Measurements from ENCODE around the gene VPS37C.

The VPS37C gene

DNA sequence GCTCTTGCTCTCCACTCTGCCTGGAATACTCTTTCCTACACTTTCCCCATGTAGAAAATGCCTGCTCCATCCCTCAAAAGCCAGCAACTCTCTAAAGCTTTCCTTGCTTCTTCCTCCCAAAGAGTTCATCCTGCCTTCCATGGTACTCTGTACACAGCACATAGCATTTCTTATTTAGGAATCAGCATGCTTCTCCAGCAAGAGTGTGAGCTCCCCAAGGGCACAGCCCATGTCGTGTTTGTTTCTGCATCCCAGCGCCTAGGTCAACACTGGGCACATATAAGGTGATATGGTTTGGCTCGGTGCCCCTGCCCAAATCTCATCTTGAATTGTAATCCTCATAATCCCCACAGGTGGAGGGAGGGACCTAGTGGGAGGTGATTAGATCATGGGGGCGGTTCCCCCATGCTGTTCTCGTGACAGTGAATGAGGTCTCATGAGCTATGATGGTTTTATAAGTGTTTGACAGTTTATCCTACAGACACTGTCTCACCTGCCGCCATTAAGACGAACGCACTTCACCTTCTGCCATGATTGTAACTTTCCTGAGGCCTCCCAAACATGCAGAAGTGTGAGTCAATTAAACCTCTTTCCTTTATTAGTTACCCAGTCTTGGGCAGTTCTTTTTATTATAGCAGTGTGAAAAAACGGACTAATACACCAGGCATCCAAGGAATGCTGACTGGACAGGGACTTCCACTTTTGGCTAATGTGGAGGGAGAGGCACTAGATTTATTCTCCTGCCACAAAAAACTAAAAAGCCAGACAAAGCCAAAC lies 8.2 kb downstream of the VPS37C start:
- no peak for DNase-seq

GRCh38 chr11:61151545-61152252 lies 9.5 kb downstream of the VPS37C start:
- DNase-seq = no peak

DNA sequence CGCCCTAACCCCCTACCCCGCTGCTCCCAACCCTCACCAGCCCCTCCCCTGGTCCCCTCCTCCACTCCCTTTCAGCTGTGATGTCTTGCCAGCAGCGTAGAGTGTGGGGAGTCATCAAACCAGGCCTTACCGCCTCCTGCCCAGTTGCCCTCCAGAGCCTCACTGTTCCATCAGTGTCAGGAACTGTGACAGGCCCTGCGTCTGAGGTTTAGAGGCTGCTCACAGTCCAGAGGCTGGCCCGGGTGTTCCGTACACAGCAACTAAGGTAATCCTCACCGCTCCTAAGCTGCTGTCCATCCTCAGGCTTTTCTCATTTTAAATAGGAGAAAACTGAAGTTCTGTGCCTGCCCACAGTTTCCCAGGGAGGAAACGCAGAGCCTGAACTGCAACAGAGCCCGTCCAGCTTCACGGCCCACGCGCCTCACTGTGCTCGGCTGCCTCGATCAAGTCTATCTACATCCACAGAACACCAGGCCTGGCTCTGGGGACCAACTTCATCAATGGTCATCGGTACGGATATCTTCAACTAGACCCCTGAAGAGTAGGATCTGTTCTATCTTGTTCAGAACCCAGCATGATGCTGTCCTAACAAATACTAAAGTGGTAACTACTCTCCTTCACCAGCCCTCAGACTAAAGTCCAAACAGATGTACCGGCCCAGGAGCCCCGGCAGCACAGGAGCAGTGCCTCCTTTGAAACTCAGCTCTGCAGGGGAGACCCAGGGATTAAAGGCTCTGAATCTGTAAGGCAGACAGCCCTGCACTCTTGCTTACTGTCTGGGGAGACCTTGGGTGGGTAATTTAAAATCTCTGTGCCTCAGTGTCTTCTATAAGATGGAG lies 10.3 kb downstream of the VPS37C start:
- no peak for DNase-seq

DNA sequence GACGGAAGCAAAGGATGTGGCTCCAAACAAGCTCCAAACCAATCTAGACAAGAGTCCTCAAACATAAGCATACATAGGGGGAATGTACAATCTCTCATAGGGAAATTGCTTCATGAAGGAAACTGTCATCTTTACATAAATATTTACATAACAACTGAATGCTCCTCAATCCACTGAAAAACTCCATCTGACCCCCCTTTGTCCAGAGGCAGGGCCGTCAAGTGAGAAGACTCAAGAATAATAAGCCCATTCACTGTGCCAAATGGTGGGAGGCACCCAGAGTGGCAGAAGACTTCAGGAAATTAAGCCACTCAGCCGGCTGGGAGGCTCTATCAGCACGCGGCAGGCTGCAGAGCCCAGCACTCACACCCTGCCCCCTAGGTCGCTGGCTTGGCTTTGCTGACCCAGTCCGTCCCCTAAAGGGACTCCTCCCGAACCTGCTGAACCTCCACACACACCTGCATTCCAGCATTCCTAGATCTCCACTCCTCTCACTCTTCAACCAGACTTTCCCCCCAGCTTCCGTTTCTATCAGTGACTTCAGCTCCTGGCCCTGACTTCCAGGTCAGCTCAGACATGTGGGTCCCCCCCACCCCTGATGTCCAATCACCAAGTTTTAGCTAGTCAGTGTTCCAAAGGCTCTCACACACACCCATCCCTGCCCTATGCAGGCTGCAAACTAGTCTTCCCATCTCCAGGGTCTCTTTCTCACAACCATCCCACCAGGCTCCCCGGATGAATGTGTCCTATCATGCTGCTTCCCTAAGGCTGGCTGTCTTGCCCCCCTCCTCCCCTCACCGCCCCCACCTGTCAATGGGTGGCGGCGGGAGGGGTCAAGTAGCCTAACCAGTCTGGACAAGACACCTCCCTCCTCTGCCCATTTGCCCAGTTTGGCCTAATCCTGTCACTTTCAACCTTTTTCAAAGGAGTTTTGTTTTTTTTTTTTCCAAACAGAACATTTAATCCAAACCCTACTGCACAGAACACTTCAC lies 11.3 kb downstream of the VPS37C start:
- no peak for DNase-seq

- no peak for DNase-seq
Measured at GRCh38 chr11:61147791-61148620, 13.2 kb downstream of the VPS37C start.

GRCh38 chr11:61147271-61147670 lies 14.0 kb downstream of the VPS37C start:
- no peak for DNase-seq

DNA sequence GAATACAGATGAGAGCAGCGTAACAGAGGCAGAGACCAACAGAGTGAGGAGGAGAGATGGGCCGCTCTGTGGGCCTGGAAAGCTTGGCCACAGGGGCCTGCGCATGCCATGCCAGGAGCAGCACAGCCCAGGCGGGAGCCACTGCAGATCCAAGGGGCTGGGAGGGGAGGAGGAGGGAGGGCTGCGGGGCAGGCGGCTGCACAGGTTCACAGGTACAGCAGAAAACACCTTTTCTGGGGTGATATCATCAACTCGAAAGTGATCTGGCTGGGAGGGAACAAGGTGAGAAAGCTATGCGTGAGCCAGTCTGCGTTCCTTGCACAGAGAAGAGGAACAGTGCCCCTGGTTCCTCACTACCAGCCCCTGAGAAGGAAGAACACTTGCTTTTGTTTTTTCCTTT lies 14.8 kb downstream of the VPS37C start:
- DNase-seq = peak; percentile 5

DNA sequence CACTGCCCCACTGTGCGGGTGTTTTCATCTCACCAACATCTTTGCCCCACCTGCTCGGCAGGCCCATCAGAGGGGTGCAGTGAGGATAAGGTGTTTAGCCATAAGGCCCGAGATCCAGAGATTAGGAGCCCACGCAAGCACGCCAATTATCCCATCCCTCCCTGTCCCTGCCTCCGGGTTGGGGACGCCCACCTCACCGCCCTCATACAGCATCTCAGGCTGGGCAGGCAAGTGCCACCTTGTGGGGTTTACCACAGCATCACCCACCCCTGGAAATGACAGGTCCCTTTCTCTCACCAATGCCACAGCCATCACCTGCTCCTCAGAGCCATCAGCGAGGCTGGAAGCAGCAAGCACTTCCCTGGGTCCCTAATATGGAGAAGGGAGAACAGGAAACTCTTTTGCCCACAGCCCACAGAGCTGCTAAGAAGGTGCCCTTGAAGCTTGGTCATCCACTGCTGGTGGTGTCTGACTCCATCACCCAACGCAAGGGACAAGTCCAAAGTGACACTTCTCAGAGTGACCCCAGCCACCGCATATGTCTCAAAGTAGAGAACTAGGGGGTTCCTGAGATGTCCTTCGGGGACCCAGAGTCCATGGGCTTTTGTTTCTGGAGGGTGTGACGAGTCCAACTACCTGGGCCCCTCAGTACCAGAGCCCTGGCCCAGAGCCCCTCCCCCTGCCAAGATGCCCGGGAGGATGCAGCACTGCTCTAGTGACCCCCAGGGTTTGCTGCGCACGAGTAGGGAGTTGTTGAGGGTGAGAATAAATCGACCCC lies 15.8 kb downstream of the VPS37C start:
- no peak for DNase-seq

GRCh38 chr11:61144511-61145179 lies 16.6 kb downstream of the VPS37C start:
- DNase-seq = no peak

DNA sequence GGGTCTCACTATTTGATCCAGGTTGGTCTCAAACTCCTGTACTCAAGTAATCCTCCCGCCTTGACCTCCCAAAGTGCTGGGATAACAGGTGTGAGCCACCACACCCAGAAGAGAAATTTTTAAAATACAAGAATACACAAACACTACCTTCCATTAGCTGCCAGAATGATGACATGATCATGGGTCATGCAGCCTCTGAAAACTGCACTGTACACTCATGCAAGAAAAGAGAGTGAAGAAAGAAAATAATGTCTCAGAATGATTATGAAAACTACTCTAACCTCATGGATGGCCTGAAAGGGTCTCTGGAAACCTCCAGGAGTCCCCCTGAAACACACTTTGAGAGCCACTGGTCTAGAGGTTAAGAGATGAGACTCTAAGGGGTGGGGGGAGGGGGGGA lies 18.8 kb downstream of the VPS37C start:
- no peak for DNase-seq

- no peak for DNase-seq
Measured at GRCh38 chr11:61141601-61142028, 19.6 kb downstream of the VPS37C start.

GRCh38 chr11:61140416-61140815 lies 20.8 kb downstream of the VPS37C start:
- no peak for DNase-seq

- DNase-seq = no peak
Measured at GRCh38 chr11:61139387-61139786, 21.8 kb downstream of the VPS37C start.

- DNase-seq = no peak
Measured at GRCh38 chr11:61138935-61139334, 22.3 kb downstream of the VPS37C start.

DNA sequence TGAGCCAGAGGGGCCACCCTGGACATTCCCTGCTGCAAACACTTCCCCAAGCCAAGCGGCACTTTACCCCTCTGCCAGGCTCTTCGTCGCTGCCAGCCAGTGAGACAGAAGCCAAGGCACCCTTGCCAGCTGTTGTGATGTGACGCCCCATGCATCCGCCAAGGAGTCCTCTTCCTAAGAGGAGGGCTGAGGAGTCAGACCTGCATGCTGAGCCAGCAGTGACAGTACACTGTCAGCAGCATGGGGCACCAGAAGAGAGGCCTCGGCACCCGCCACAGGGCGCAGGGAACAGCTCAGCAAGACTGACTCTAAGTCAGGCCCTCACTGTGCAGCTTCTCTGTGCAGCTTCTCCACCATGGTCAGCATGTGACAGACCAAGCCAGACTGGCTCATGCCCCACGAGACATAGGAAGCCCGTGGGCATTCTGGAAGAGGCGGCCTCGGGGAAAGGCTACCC lies 26.4 kb downstream of the VPS37C start:
- no peak for DNase-seq

DNA sequence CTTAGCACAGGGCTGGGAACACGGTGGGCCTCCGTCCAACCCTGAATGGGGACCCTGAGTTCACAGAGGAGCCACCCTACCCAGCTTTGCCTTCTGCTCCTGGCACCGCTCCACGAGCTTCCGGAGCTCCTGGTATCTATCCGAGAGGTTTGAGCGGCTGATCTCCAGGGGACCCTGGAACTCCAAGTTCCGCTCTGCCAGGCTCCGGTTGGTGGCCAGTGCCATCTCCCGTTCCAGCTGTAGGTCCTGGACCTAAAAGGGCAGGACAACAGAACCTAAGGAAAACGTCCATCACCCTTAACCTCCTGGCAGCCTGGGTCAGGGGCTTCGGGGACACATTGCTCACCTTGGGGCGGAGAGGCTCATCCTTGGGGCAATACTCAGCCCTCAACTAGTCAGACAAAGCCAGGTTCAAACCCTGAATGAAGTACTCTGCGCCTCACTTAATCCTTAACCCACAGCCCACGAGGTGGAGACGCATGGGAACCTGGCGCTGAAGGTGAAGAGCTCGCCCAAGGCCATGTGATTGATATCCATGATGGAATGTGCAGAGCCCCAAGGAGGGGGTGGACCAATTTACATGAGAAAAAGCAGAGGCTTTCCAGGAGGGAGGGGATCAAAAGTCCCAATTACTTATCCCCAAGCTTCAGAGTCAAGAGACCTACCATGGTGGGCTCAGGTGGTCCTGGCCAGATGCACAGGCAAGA lies 27.1 kb downstream of the VPS37C start:
- no peak for DNase-seq

DNA sequence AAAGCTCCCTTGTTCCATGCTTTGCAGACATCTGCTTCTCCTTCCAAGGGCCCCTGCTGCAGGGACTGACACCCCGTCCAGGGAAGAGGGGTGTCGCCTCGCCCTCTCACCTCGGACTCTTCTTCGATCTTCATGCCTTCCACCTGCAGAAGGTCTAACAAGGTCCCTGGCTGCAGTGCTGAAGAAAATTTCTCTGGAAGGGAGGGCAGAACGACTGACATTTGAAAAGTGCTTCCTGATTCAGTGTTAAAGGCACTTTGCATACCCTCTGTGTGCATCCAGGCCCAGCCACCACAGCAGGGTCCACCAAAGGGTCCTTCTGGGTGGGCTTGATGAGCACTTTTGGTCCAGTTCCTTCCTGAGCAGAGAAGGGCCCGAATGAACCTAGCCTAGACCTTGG lies 28.1 kb downstream of the VPS37C start:
- no peak for DNase-seq

DNA sequence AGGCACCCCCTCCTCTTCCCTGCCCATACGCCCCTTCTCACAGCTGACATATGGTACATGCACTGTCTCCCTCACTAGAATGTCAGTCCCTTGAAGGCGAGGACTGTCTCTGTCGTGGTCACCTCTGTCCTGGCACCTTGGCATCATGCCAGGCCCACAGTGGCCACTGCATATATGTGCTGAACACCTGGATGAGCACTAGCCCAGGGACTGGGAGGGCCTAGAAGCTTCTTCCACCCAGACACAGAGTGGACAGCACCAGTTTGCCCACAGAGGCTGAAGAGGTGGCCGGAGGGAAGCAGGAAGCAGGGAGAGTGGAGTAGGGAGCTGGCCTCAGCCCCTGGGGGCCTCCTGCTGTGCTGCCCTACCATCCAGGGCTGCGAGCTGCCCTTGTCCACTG lies 28.6 kb downstream of the VPS37C start:
- DNase-seq = no peak

- no peak for DNase-seq
Measured at GRCh38 chr11:61131998-61132555, 29.1 kb downstream of the VPS37C start.
